ENCODE data around the gene KCNK10. TPM values are rescaled to one million over a fixed set of nuclear protein-coding genes. Genes with fewer than 3 reads are reported as not detected.

The KCNK10 gene
- total and polyA plus RNA-seq, 10 donors = 0.03 to 0.13 (median 0.08) TPM; not detected in 6

GRCh38 chr14:88146881-88147649, 176.0 kb downstream of the KCNK10 start:
- no peak for DNase-seq
- no peak overlapping the region for H3K27ac ChIP-seq
- H3K9me3 ChIP-seq = peaks cover 0 to 6% (median 0%) of the 10 kb centered on the region in 8 donors
- H3K36me3 ChIP-seq = no peaks in the 10 kb centered on the region
- H3K4me3 ChIP-seq = no peak overlapping the region
- intact Hi-C loops (cut with DNase I; ENCODE audit: low total_unique reads) = no loop called here
- H3K27me3 ChIP-seq (replicated peaks in 1 of 7) = no peaks in the 10 kb centered on the region
- WGBS, 5 donors = 84 to 95% (median 86%) methylated on average over 2 to 8 of the region's 8 CpGs
- no peaks in the 10 kb centered on the region for H3K4me1 ChIP-seq
- no peak for TF ChIP-seq CTCF (IDR thresholded peaks at IDR 0.05 in 8 of 11, conservative IDR thresholded peaks at IDR 0.05 in 3 of 11)
- no peak for TF ChIP-seq POLR2AphosphoS5 (IDR thresholded peaks at IDR 0.05)
- TF ChIP-seq POLR2A (IDR thresholded peaks at IDR 0.05) = no peak

GRCh38 chr14:88143810-88144209, 179.3 kb downstream of the KCNK10 start:
- intact Hi-C loops (cut with DNase I; ENCODE audit: low total_unique reads) = no loop called here
- H3K4me1 ChIP-seq = no peaks in the 10 kb centered on the region
- 65 to 89% (median 81%) methylated on average over 2 of the region's 2 CpGs for WGBS, 5 donors

GRCh38 chr14:88142997-88143396, 180.1 kb downstream of the KCNK10 start:
- no peak for DNase-seq
- Histone ChIP-seq H3K36me3 (no peaks in the 10 kb centered on the region), H3K4me1 (no peaks in the 10 kb centered on the region), H3K4me3 (no peak overlapping the region), H3K9me3 (peaks cover 0 to 6% (median 0%) of the 10 kb centered on the region in 8 donors), H3K27me3 (replicated peaks in 1 of 7) (no peaks in the 10 kb centered on the region), H3K27ac (no peak overlapping the region)
- TF ChIP-seq POLR2A (IDR thresholded peaks at IDR 0.05) = no peak
- TF ChIP-seq CTCF (IDR thresholded peaks at IDR 0.05 in 8 of 11, conservative IDR thresholded peaks at IDR 0.05 in 3 of 11) = no peak
- TF ChIP-seq POLR2AphosphoS5 (IDR thresholded peaks at IDR 0.05) = no peak
- intact Hi-C loops (cut with DNase I; ENCODE audit: low total_unique reads) = no loop called here
- WGBS, 5 donors = 70 to 84% (median 82%) methylated on average over 7 of the region's 7 CpGs

More at GRCh38 chr14:88143810-88144209, 179.3 kb downstream of the KCNK10 start:
- H3K27me3 ChIP-seq (replicated peaks in 1 of 7) = no peaks in the 10 kb centered on the region
- H3K27ac ChIP-seq = no peak overlapping the region
- no peaks in the 10 kb centered on the region for H3K36me3 ChIP-seq
- H3K9me3 ChIP-seq = peaks cover 0 to 6% (median 0%) of the 10 kb centered on the region in 8 donors
- TF ChIP-seq POLR2AphosphoS5 (IDR thresholded peaks at IDR 0.05) (no peak), POLR2A (IDR thresholded peaks at IDR 0.05) (no peak), CTCF (IDR thresholded peaks at IDR 0.05 in 8 of 11, conservative IDR thresholded peaks at IDR 0.05 in 3 of 11) (no peak)
- H3K4me3 ChIP-seq = no peak overlapping the region
- no peak for DNase-seq

- Histone ChIP-seq H3K9me3 (no peaks in the 10 kb centered on the region), H3K4me3 (no peak overlapping the region), H3K36me3 (no peaks in the 10 kb centered on the region), H3K4me1 (no peaks in the 10 kb centered on the region), H3K27me3 (replicated peaks in 1 of 7) (no peaks in the 10 kb centered on the region), H3K27ac (no peak overlapping the region)
- TF ChIP-seq POLR2AphosphoS5 (IDR thresholded peaks at IDR 0.05) (no peak), POLR2A (IDR thresholded peaks at IDR 0.05) (no peak), CTCF (IDR thresholded peaks at IDR 0.05 in 8 of 11, conservative IDR thresholded peaks at IDR 0.05 in 3 of 11) (no peak)
- 72 to 87% (median 80%) methylated on average over 3 of the region's 3 CpGs for WGBS, 5 donors
- no peak for DNase-seq
- intact Hi-C loops (cut with DNase I; ENCODE audit: low total_unique reads) = no loop called here
Measured at GRCh38 chr14:88140874-88141273, 182.2 kb downstream of the KCNK10 start.
